ENCODE results near the gene TSPAN16. TPM values are rescaled to one million over a fixed set of nuclear protein-coding genes. Genes with fewer than 3 reads are reported as not detected.
"Not testable (repeated sequence)": the region's sequence is repeated elsewhere in the genome, so short reads cannot be mapped to it uniquely, and the experiment has no call there.

The TSPAN16 gene
- total RNA-seq, 1 experiment from 2014 or later, result not detected

GRCh38 chr19:11338569-11339253, 42.8 kb downstream of the TSPAN16 start:
- no peaks in the 10 kb centered on the region for H3K27me3 Mint-ChIP-seq (ENCODE audit: unreplicated experiment)
- TF ChIP-seq, protein P1, sequence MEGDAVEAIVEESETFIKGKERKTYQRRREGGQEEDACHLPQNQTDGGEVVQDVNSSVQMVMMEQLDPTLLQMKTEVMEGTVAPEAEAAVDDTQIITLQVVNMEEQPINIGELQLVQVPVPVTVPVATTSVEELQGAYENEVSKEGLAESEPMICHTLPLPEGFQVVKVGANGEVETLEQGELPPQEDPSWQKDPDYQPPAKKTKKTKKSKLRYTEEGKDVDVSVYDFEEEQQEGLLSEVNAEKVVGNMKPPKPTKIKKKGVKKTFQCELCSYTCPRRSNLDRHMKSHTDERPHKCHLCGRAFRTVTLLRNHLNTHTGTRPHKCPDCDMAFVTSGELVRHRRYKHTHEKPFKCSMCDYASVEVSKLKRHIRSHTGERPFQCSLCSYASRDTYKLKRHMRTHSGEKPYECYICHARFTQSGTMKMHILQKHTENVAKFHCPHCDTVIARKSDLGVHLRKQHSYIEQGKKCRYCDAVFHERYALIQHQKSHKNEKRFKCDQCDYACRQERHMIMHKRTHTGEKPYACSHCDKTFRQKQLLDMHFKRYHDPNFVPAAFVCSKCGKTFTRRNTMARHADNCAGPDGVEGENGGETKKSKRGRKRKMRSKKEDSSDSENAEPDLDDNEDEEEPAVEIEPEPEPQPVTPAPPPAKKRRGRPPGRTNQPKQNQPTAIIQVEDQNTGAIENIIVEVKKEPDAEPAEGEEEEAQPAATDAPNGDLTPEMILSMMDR (IDR thresholded peaks at IDR 0.05; ENCODE audit: unreplicated experiment), result no peak
- no peak for DNase-seq
- no peaks in the 10 kb centered on the region for H3K9me3 Mint-ChIP-seq (ENCODE audit: low read depth, unreplicated experiment)
- no TSS peak for BruUV-seq (replicated peaks)
- intact Hi-C loops (cut with micrococcal nuclease; ENCODE audit: unreplicated experiment), result no loop called here
- H3K4me3 Mint-ChIP-seq (ENCODE audit: low read depth, unreplicated experiment), result peak overlapping the region; percentile 72
- peaks cover 20% of the 10 kb centered on the region for H3K36me3 Mint-ChIP-seq (ENCODE audit: insufficient read depth, unreplicated experiment)
- H3K27ac Mint-ChIP-seq (ENCODE audit: unreplicated experiment), result no peak overlapping the region
- CTCF ChIA-PET, result interaction anchor here (0.6 kb wide), 1 partner anchor 167 kb away, joined by 4 read pairs; no protein-coding TSS in a partner anchor
- H3K4me1 Mint-ChIP-seq (ENCODE audit: low read depth, unreplicated experiment), result no peaks in the 10 kb centered on the region

GRCh38 chr19:11339254-11340098, 43.5 kb downstream of the TSPAN16 start, which contains the start of gene RAB3D:
TSS of gene RAB3D (minus strand) at chr19:11339657. CDS start at chr19:11337399, 2,258 bp downstream.
- CTCF ChIA-PET, result interaction anchor here (0.6 to 0.9 kb wide), 2 partner anchors 46 to 167 kb away, joined by 3 to 4 read pairs; no protein-coding TSS in a partner anchor
- peak; percentile 81 for DNase-seq
- no peaks in the 10 kb centered on the region for H3K4me1 Mint-ChIP-seq (ENCODE audit: low read depth, unreplicated experiment)
- peaks cover 23% of the 10 kb centered on the region for H3K36me3 Mint-ChIP-seq (ENCODE audit: insufficient read depth, unreplicated experiment)
- intact Hi-C loops (cut with micrococcal nuclease; ENCODE audit: unreplicated experiment), result no loop called here
- no TSS peak for BruUV-seq (replicated peaks)
- H3K27me3 Mint-ChIP-seq (ENCODE audit: unreplicated experiment), result no peaks in the 10 kb centered on the region
- no peaks in the 10 kb centered on the region for H3K9me3 Mint-ChIP-seq (ENCODE audit: low read depth, unreplicated experiment)
- no peak within 1 kb of the TSS for H3K27ac Mint-ChIP-seq (ENCODE audit: unreplicated experiment)
- peak within 1 kb of the TSS; percentile 72 for H3K4me3 Mint-ChIP-seq (ENCODE audit: low read depth, unreplicated experiment)
- TF ChIP-seq, protein P1 (IDR thresholded peaks at IDR 0.05; ENCODE audit: unreplicated experiment), result no peak

- Mint-ChIP-seq H3K4me3 (ENCODE audit: low read depth, unreplicated experiment) (peak overlapping the region; percentile 72), H3K36me3 (ENCODE audit: insufficient read depth, unreplicated experiment) (peaks cover 28% of the 10 kb centered on the region)
- H3K4me1 Mint-ChIP-seq (ENCODE audit: low read depth, unreplicated experiment); BruUV-seq (replicated peaks); intact Hi-C loops (cut with micrococcal nuclease; ENCODE audit: unreplicated experiment); H3K27me3 Mint-ChIP-seq (ENCODE audit: unreplicated experiment); H3K27ac Mint-ChIP-seq (ENCODE audit: unreplicated experiment); DNase-seq; H3K9me3 Mint-ChIP-seq (ENCODE audit: low read depth, unreplicated experiment): not testable (repeated sequence)
- CTCF ChIA-PET, result interaction anchor here (0.9 kb wide), 1 partner anchor 46 kb away, joined by 3 read pairs; no protein-coding TSS in a partner anchor
Observed at GRCh38 chr19:11340099-11340467, 44.1 kb downstream of the TSPAN16 start.

GRCh38 chr19:11342429-11342828, 46.5 kb downstream of the TSPAN16 start:
- peaks cover 9% of the 10 kb centered on the region for H3K4me1 Mint-ChIP-seq (ENCODE audit: low read depth, unreplicated experiment)
- peaks cover 46% of the 10 kb centered on the region for H3K36me3 Mint-ChIP-seq (ENCODE audit: insufficient read depth, unreplicated experiment)
- CTCF ChIA-PET, result no interaction called here
- H3K4me3 Mint-ChIP-seq (ENCODE audit: low read depth, unreplicated experiment), result no peak overlapping the region
- DNase-seq, result no peak
- intact Hi-C loops (cut with micrococcal nuclease; ENCODE audit: unreplicated experiment), result no loop called here
- BruUV-seq (replicated peaks), result no TSS peak
- TF ChIP-seq, protein P1 (IDR thresholded peaks at IDR 0.05; ENCODE audit: unreplicated experiment), result no peak
- no peaks in the 10 kb centered on the region for H3K9me3 Mint-ChIP-seq (ENCODE audit: low read depth, unreplicated experiment)
- no peak overlapping the region for H3K27ac Mint-ChIP-seq (ENCODE audit: unreplicated experiment)
- no peaks in the 10 kb centered on the region for H3K27me3 Mint-ChIP-seq (ENCODE audit: unreplicated experiment)

Measured in Calu3 (cell line).